ENCODE measurements around the gene ARL5C.
A peak's percentile ranks its signal among the peaks of the same experiment; 100 is the strongest.
"Not testable (repeated sequence)": the region's sequence is repeated elsewhere in the genome, so short reads cannot be mapped to it uniquely, and the experiment has no call there.

The ARL5C gene

GRCh38 chr17:39168503-39168902 lies 2.5 kb upstream of the ARL5C start:
- not testable (repeated sequence) for H3K36me3 Mint-ChIP-seq (ENCODE audit: low read depth); H3K9me3 Mint-ChIP-seq; H3K4me3 Mint-ChIP-seq
- Mint-ChIP-seq H3K4me1 (ENCODE audit: low read depth) (peaks cover 66% of the 10 kb centered on the region), H3K27ac (peak overlapping the region; percentile 45), H3K27me3 (peaks cover 30% of the 10 kb centered on the region)
- intact Hi-C loops (cut with micrococcal nuclease), result loop anchor here (5.0 kb wide), 1 partner anchor 34 kb away; the partner anchor contains the start of gene RPL19

DNA sequence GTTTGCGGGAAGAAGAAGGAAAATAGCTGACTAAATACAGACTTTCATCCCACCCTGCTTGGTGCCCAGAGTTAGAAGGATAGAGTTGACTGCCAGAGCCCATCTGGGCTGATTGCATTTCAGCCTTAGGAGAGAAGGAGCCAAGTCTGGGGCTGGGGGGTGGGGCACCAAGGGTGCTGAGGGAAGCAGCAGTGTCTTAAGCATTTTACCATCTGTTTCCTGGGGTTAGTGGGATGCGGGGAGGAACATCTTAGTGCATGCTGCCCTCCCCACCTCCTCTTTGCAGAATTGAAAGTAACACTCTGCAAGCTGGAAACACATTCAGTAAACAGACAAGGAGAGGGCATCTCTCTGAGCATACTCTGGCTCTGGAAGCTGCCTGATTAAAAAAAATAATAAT lies 1.5 kb upstream of the ARL5C start:
- H3K27me3 Mint-ChIP-seq, result peaks cover 27% of the 10 kb centered on the region

DNA sequence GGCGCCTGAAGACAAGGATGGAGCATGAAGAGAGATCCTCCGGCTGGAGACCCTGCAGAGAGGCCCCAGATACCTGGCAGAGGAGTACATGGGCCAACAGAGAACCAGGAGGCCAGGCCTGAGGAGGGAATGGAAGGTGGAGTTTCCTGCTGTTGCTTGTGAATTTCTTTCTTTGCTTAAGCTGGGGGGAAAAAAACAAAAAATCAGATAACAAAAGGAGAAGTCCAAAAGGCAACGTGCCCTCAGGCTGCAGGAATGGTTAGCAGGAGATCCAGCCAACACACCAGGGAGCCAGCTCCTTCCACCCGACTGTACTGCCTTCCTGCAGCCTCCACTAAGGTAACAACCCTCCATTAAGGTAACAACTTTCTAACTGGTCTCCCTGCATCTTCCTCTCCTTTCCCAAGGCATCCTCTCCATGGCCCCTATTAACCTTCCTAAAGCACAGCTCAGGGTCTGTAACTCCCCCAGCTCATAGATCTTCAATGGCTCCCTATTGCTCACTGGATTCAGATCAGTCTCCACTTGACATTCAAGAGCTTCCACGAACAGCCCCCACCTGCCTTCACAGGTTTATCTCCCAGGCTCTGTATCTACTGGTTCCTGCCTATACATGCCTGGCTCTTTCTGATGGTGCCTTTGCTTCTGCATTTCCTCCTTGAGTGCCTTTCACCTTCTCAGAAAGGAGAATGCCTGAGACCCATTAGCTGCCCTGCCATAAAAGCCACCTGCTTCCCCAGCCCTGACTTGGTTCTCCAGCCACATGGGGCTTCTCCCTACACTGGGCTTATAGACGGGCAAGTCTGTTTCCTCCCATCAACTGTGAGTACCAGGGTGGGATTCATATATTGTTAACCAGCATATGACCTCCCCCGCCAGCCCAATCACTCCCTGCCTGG lies 725 bp upstream of the ARL5C start:
- intact Hi-C loops (cut with micrococcal nuclease), result loop anchor here (5.0 kb wide), 1 partner anchor 36 kb away; the partner anchor contains the start of gene RPL19

More for the DNA sequence above, 1.5 kb upstream of the ARL5C start:
- intact Hi-C loops (cut with micrococcal nuclease), result loop anchor here (5.0 kb wide), 1 partner anchor 35 kb away; the partner anchor contains the start of gene RPL19
- H3K27ac Mint-ChIP-seq, result peak overlapping the region; percentile 45
- H3K36me3 Mint-ChIP-seq (ENCODE audit: low read depth), result peaks cover 6% of the 10 kb centered on the region
- H3K4me1 Mint-ChIP-seq (ENCODE audit: low read depth), result peaks cover 66% of the 10 kb centered on the region
- H3K4me3 Mint-ChIP-seq, result peak overlapping the region; percentile 9
- H3K9me3 Mint-ChIP-seq, result no peaks in the 10 kb centered on the region

DNA sequence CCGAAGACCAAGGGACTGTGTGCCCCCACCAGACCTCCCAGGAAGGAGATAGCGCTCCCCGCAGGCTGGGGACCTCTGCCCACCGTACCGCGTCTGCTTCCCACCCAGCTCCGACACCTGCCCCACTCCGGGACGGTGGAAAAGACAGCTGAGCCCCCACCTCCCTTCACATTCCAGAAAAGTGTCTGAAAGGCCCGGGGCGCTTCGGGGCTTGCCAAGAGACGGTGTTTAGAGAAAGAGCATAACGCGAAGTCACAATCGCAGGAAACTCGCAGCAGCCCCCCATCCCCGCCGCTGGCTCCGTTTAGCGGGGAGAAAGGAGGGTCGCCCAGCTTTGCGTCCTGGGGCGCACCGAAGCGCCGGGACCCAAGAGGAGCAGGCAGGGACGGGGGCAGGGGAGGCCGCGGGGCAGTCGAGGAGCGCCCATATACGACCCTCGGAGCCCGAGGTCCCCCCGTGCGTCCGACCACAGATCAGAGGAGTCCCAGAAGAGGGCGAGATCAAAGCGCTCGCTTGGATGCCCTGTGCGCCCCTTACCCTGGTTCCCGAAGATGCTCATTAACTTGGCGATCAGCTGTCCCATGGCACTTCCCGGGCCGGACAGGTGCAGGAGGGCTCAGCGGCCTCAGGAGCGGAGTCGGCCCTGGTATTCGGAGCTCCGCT lies 652 bp downstream of the ARL5C start:
- intact Hi-C loops (cut with micrococcal nuclease), result loop anchor here (5.0 kb wide), 1 partner anchor 37 kb away; the partner anchor contains the start of gene RPL19
- H3K27ac Mint-ChIP-seq, result peak overlapping the region; percentile 45

More for the DNA sequence above, 725 bp upstream of the ARL5C start:
- H3K27me3 Mint-ChIP-seq, result peaks cover 27% of the 10 kb centered on the region
- no peaks in the 10 kb centered on the region for H3K9me3 Mint-ChIP-seq
- peak overlapping the region; percentile 80 for H3K4me3 Mint-ChIP-seq
- H3K36me3 Mint-ChIP-seq (ENCODE audit: low read depth), result peaks cover 6% of the 10 kb centered on the region
- H3K4me1 Mint-ChIP-seq (ENCODE audit: low read depth), result peaks cover 60% of the 10 kb centered on the region
- peak overlapping the region; percentile 45 for H3K27ac Mint-ChIP-seq

GRCh38 chr17:39164675-39165143 lies 1.3 kb downstream of the ARL5C start:
- peak overlapping the region; percentile 45 for H3K27ac Mint-ChIP-seq
- H3K36me3 Mint-ChIP-seq (ENCODE audit: low read depth), result peaks cover 6% of the 10 kb centered on the region
- intact Hi-C loops (cut with micrococcal nuclease), result loop anchor here (5.0 kb wide), 2 partner anchors 38 to 78 kb away; partner anchors contain the start of gene RPL19
- peaks cover 24% of the 10 kb centered on the region for H3K27me3 Mint-ChIP-seq
- peak overlapping the region; percentile 80 for H3K4me3 Mint-ChIP-seq
- H3K4me1 Mint-ChIP-seq (ENCODE audit: low read depth), result peaks cover 64% of the 10 kb centered on the region
- no peaks in the 10 kb centered on the region for H3K9me3 Mint-ChIP-seq

More for the DNA sequence above, 652 bp downstream of the ARL5C start:
- H3K4me3 Mint-ChIP-seq, result peak overlapping the region; percentile 80
- peaks cover 68% of the 10 kb centered on the region for H3K4me1 Mint-ChIP-seq (ENCODE audit: low read depth)
- no peaks in the 10 kb centered on the region for H3K9me3 Mint-ChIP-seq
- peaks cover 6% of the 10 kb centered on the region for H3K36me3 Mint-ChIP-seq (ENCODE audit: low read depth)
- peaks cover 27% of the 10 kb centered on the region for H3K27me3 Mint-ChIP-seq

GRCh38 chr17:39161962-39162361 lies 4.0 kb downstream of the ARL5C start:
- H3K36me3 Mint-ChIP-seq (ENCODE audit: low read depth), result peaks cover 6% of the 10 kb centered on the region
- peaks cover 17% of the 10 kb centered on the region for H3K27me3 Mint-ChIP-seq
- no peaks in the 10 kb centered on the region for H3K9me3 Mint-ChIP-seq
- intact Hi-C loops (cut with micrococcal nuclease), result loop anchor here (5.0 kb wide), 1 partner anchor 80 kb away; no protein-coding TSS in a partner anchor
- H3K4me3 Mint-ChIP-seq, result no peak overlapping the region
- H3K4me1 Mint-ChIP-seq (ENCODE audit: low read depth), result peaks cover 46% of the 10 kb centered on the region
- no peak overlapping the region for H3K27ac Mint-ChIP-seq

GRCh38 chr17:39158623-39159022 lies 7.3 kb downstream of the ARL5C start:
- H3K36me3 Mint-ChIP-seq (ENCODE audit: low read depth), result peaks cover 8% of the 10 kb centered on the region
- no peak overlapping the region for H3K4me3 Mint-ChIP-seq

DNA sequence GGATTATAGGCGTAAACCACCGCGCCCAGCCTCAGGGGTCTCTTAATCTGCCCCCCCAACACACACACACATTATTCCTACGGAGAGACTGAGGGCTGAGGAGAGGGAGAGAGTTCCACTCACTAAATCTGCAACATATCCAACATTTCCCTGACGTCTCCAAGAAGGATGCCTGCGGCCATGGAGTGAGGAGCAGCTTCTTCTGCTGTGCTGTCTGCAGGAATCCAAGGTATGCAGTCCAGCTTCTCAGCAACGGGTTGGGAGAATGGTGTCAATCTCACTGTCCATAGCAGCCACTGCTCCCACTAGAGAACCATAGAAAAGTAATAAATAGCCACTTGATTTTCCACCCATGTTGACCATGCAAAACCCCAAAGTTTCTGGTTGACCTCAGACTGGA lies 9.5 kb downstream of the ARL5C start:
- Mint-ChIP-seq H3K9me3 (no peaks in the 10 kb centered on the region), H3K4me3 (no peak overlapping the region), H3K4me1 (ENCODE audit: low read depth) (peaks cover 42% of the 10 kb centered on the region), H3K27me3 (peaks cover 10% of the 10 kb centered on the region), H3K36me3 (ENCODE audit: low read depth) (peaks cover 8% of the 10 kb centered on the region), H3K27ac (no peak overlapping the region)
- intact Hi-C loops (cut with micrococcal nuclease), result no loop called here

More at GRCh38 chr17:39158623-39159022, 7.3 kb downstream of the ARL5C start:
- Mint-ChIP-seq H3K9me3 (no peaks in the 10 kb centered on the region), H3K27me3 (no peaks in the 10 kb centered on the region), H3K4me1 (ENCODE audit: low read depth) (peaks cover 22% of the 10 kb centered on the region), H3K27ac (no peak overlapping the region)
- intact Hi-C loops (cut with micrococcal nuclease), result no loop called here

DNA sequence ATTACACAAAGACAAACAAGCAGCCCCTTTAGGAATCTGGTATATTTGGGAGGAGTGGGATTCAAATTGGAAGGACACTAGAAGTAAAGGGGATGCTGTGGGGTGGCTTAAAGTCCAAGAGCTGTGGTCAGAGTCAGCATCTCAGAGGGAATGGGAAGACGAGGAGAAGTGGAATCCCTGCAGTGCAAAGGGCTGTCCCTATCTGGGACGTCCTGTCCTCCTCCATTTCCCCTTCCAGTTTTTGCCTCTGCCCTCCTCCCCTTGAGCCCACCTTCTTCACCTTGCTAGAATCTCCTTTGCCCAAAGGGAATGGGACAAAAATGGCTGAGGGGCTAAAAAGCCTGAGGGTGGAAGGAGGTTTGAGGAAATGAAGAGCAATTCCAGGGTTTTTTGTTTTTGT lies 10.3 kb downstream of the ARL5C start:
- Mint-ChIP-seq H3K4me3 (no peak overlapping the region), H3K27me3 (peaks cover 16% of the 10 kb centered on the region), H3K4me1 (ENCODE audit: low read depth) (peaks cover 34% of the 10 kb centered on the region), H3K27ac (no peak overlapping the region), H3K9me3 (no peaks in the 10 kb centered on the region), H3K36me3 (ENCODE audit: low read depth) (peaks cover 8% of the 10 kb centered on the region)
- intact Hi-C loops (cut with micrococcal nuclease), result no loop called here

DNA sequence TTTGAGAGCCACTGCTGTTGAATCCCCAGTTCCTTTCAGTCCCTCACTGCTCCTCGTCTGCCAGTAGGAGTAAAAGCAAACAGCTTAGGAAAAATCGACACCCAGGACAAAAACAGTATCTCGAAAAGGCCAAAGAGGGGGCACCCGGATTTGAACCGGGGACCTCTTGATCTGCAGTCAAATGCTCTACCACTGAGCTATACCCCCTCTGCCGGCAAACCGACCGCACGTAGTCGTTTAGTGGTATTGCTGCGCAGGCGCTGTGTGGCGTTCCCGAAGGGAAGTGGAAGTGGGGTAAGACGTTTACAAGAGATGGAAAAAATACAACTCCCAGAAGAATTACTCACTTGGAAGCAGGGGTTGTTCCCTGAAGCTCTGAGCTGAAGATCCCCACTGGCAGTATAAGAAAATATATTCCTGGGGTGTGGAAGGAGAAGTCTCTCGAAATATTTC lies 12.3 kb downstream of the ARL5C start:
- Mint-ChIP-seq H3K36me3 (ENCODE audit: low read depth) (peaks cover 8% of the 10 kb centered on the region), H3K4me1 (ENCODE audit: low read depth) (peaks cover 33% of the 10 kb centered on the region), H3K27me3 (peaks cover 37% of the 10 kb centered on the region), H3K27ac (peak overlapping the region; percentile 86), H3K4me3 (peak overlapping the region; percentile 99), H3K9me3 (no peaks in the 10 kb centered on the region)
- intact Hi-C loops (cut with micrococcal nuclease), result loop anchor here (1.0 to 2.0 kb wide), 2 partner anchors 84 to 171 kb away; no protein-coding TSS in a partner anchor

DNA sequence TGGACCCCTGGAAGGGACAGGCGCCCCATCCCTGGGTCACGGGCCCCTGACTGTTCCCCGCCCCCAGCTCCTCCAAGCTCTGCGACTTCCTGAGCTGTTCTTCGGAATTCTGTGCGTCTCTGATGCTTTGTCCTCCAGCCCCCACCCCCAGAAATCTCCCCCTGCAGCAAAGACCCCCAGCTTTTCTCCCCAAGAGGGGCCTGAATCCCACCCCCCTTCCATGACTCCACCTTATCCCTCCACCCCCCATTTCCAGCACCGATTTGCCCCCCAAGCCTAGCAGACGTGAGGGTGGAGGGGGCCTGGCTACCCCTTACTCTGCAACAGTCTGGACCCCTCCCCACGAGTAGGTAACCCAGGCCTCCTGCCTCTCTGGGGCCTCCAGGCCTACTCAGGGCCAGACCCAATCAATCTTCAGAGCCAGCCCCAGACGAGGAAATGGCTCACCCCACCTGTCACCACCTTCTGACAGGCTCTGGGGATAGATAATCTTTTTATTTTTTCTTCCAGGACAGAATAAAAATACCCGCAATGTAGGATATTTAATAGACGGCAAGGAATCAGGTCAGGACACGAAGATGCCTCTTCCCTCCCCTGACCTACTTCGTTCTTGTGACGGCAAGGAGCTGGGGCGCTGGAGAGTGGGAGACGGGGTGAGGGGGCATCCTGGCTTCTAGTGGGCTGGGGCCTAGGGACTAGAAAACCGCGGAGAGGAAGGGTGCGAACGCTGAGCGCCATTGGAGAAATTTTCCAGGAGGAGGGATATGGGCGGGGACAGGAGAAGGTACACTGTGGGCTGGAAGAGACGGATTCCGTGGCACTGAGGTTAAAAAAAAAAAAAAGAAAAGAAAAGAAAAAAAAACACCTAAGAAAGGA lies 13.8 kb downstream of the ARL5C start:
- H3K27ac Mint-ChIP-seq, result peak overlapping the region; percentile 86

DNA sequence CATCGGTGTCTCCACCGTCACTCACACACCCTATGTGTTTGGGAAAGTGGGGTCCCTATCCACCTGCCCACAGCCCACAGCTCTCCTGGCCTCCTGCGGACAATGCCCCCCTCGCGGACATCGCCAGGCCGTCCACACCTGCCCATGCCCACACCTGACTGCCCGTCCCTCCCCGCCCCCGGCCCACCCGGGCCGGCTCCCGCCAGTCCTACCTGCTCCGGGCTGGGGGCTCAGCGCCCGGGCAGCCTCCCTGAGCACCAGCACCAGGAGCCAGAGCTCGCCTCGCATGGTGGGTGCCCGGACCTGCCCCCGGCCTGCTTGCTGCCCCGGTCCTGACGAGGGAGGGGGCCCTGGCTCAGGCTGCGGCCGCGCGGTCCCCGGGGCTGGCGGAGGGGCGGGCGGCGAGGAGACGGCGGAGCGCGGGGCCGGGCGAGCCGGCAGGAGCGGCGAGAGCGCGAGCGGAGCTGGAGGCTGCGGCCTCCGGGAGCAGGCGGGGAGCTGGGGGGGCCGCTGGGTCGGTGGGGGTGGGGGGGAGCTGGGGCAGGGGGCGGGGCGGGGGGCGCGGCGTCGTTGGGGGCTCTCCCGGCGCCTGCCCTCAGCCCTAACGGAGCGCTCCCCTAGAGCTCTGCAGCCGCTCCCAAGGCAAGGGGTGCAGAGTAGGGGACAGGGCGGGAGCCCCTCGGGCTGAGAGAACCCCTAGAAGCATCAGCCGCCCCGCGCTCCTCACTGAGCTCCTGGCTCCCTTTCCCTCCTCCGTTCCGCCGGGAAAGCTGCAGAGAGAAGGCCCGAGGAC lies 14.6 kb downstream of the ARL5C start, which contains the start of gene PLXDC1:
Gene PLXDC1 (minus strand): TSS at position 488 of the 793 bp plus-strand sequence. CDS start 200 bp downstream, at position 288.
- peak within 1 kb of the TSS; percentile 74 for H3K4me3 Mint-ChIP-seq
- no peaks in the 10 kb centered on the region for H3K9me3 Mint-ChIP-seq
- H3K27me3 Mint-ChIP-seq, result peaks cover 50% of the 10 kb centered on the region
- peak within 1 kb of the TSS; percentile 86 for H3K27ac Mint-ChIP-seq
- peaks cover 8% of the 10 kb centered on the region for H3K36me3 Mint-ChIP-seq (ENCODE audit: low read depth)
- intact Hi-C loops (cut with micrococcal nuclease), result no loop called here
- peaks cover 34% of the 10 kb centered on the region for H3K4me1 Mint-ChIP-seq (ENCODE audit: low read depth)

More for the DNA sequence above, 13.8 kb downstream of the ARL5C start:
- peaks cover 8% of the 10 kb centered on the region for H3K36me3 Mint-ChIP-seq (ENCODE audit: low read depth)
- peaks cover 34% of the 10 kb centered on the region for H3K4me1 Mint-ChIP-seq (ENCODE audit: low read depth)
- no peaks in the 10 kb centered on the region for H3K9me3 Mint-ChIP-seq
- H3K27me3 Mint-ChIP-seq, result peaks cover 46% of the 10 kb centered on the region
- H3K4me3 Mint-ChIP-seq, result peak overlapping the region; percentile 99
- intact Hi-C loops (cut with micrococcal nuclease), result loop anchor here (2.0 kb wide), 1 partner anchor 169 kb away; no protein-coding TSS in a partner anchor

Data from dendritic cell treated with granulocyte-macrophage colony-stimulating factor and Interleukin-4, amounts not matched to agents 40 ng/mL and 50 ng/mL, for 4 days (primary cell).